ENCODE results near the gene SZT2.

- no peak for TF ChIP-seq ZNF274 (IDR thresholded peaks at IDR 0.05; ENCODE audit: low read depth, low read length)
- TF ChIP-seq YY1 (IDR thresholded peaks at IDR 0.05; ENCODE audit: insufficient read depth, insufficient read length): no peak
Measured at GRCh38 chr1:43446881-43447835, 57.5 kb downstream of the SZT2 start.
